Stomach (tissue), 4 donors: ENCODE measurements around the gene KLK13.

Experiments used
- CTCF ChIP-seq, 7 experiments: fragments of 450-650 bp in 4 of 7; fragments of 200-600 bp in 3 of 7; sonication (generic) in 3 of 7; IDR thresholded peaks; one replicate each; pipeline ENCODE4 v1.5.1; 2016 to 2019; ENCODE audit warnings: antibody characterized with exemption in 7 of 7, control low read depth in 2 of 7, mild to moderate bottlenecking in 1 of 7
- EP300 ChIP-seq: sonication (generic); formaldehyde crosslinking; IDR thresholded peaks from one replicate; pipeline ENCODE4 v1.6.1; 2017; ENCODE audit warnings: antibody characterized with exemption
- POLR2A ChIP-seq, 4 donors: fragments of 450-650 bp; IDR thresholded peaks; one replicate each; pipeline ENCODE4 v1.6.1; 2016; ENCODE audit warnings: antibody characterized with exemption in 4 of 4, control low read depth in 2 of 4, mild to moderate bottlenecking in 1 of 4, moderate library complexity in 1 of 4
- POLR2AphosphoS5 ChIP-seq, 3 donors: sonication (generic); formaldehyde crosslinking; IDR thresholded peaks; one replicate each; pipeline ENCODE4 v1.6.1; 2016; ENCODE audit warnings: antibody characterized with exemption in 3 of 3

- no peak for TF ChIP-seq CTCF (IDR thresholded peaks at IDR 0.05)
- no peak for TF ChIP-seq POLR2AphosphoS5 (IDR thresholded peaks at IDR 0.05)
- TF ChIP-seq POLR2A (IDR thresholded peaks at IDR 0.05) = no peak
- TF ChIP-seq EP300 = no peak
Observed at GRCh38 chr19:51075998-51076397, 11.1 kb upstream of the KLK13 start.
